ENCODE data around the gene GAS5. TPM values are rescaled to one million over a fixed set of nuclear protein-coding genes. Genes with fewer than 3 reads are reported as not detected.

GAS5 gene
- total and polyA plus RNA-seq, 2 of the 8 experiments (the other 6 are each of a cell fraction or from before 2014, with no cell fraction given): 799 to 1,238 TPM

- FAIRE-seq (no peak), DNase-seq (ENCODE audit: low read depth in 1 of 2, low spot score in 2 of 2) (no peak)
- Histone ChIP-seq H3K23me2 (ENCODE audit: low read depth, low read length) (peaks cover 3% of the 10 kb centered on the region), H3K4ac (replicated peaks; ENCODE audit: insufficient read length, low read depth, low read length) (no peak overlapping the region), H4K8ac (ENCODE audit: extremely low read depth, insufficient read depth, low read length) (no peak overlapping the region), H2BK12ac (ENCODE audit: low read depth, low read length) (no peak overlapping the region), H2BK5ac (ENCODE audit: low read depth, low read length) (no peak overlapping the region), H3K23ac (ENCODE audit: insufficient read length) (no peak overlapping the region), H3K14ac (ENCODE audit: insufficient read length) (no peak overlapping the region), H4K20me1 (replicated peaks in 1 of 2; ENCODE audit: control insufficient read depth in 1 of 2, insufficient read depth in 2 of 2, low read length in 2 of 2) (peaks cover under 1 to 6% of the 10 kb centered on the region in 2 experiments), H3K9me3 (ENCODE audit: insufficient read depth in 2 of 2, low read depth in 1 of 2, low read length in 1 of 2) (no peaks in the 10 kb centered on the region), H3K27me3 (replicated peaks in 1 of 4; ENCODE audit: control insufficient read depth in 3 of 4, extremely low read depth in 1 of 4, insufficient read depth in 3 of 4, low read length in 3 of 4) (no peaks in the 10 kb centered on the region), H3K18ac (ENCODE audit: extremely low read depth, low read length) (no peak overlapping the region), H2AFZ (ENCODE audit: low read length) (no peak overlapping the region), H3K27ac (ENCODE audit: low read depth, low read length) (no peak overlapping the region), H3K4me3 (ENCODE audit: extremely low read depth in 1 of 4, insufficient read depth in 2 of 4, low read depth in 3 of 4, low read length in 4 of 4) (no peak overlapping the region), H3K4me1 (replicated peaks in 1 of 4; ENCODE audit: control insufficient read depth in 3 of 4, insufficient read depth in 4 of 4, low read length in 3 of 4) (peaks cover 0 to 3% (median 0%) of the 10 kb centered on the region in 4 experiments; a peak in 3 of 7 replicates), H3K56ac (replicated peaks; ENCODE audit: insufficient read length, low read depth, low read length) (no peak overlapping the region), H3K36me3 (ENCODE audit: control insufficient read depth in 2 of 4, insufficient read depth in 4 of 4, low read length in 3 of 4) (peaks cover 8 to 34% (median 12%) of the 10 kb centered on the region in 4 experiments; a peak in 7 of 8 replicates), H3K9ac (replicated peaks in 1 of 4; ENCODE audit: extremely low read depth in 1 of 4, low read depth in 3 of 4, low read length in 3 of 4) (no peak overlapping the region), H3K4me2 (ENCODE audit: insufficient read depth in 1 of 2, low read depth in 2 of 2, low read length in 2 of 2) (no peak overlapping the region), H2BK15ac (ENCODE audit: low read length) (no peak overlapping the region), H2BK20ac (ENCODE audit: low read length) (no peak overlapping the region), H4K5ac (ENCODE audit: insufficient read length, low read depth, low read length) (no peak overlapping the region), H4K91ac (replicated peaks; ENCODE audit: insufficient read length, low read length) (no peak overlapping the region), H3K79me1 (ENCODE audit: low read depth, low read length) (no peaks in the 10 kb centered on the region; the same call in 1 of the 2 replicates), H3K79me2 (ENCODE audit: control insufficient read depth in 1 of 2, insufficient read depth in 2 of 2, low read length in 2 of 2) (peaks cover 0 to 37% of the 10 kb centered on the region in 2 experiments; a peak in 3 of 4 replicates), H2AK5ac (ENCODE audit: low read depth, low read length) (no peak overlapping the region), H2BK120ac (replicated peaks; ENCODE audit: low read depth, low read length) (no peak overlapping the region)
- TF ChIP-seq SIX5 (IDR thresholded peaks at IDR 0.05; ENCODE audit: low read depth, low read length) (no peak), TEAD4 (IDR thresholded peaks at IDR 0.05; ENCODE audit: low read depth, low read length) (no peak), BCL11A (IDR thresholded peaks at IDR 0.05; ENCODE audit: low read depth in 2 of 2, low read length in 2 of 2) (no peak), RBBP5 (IDR thresholded peaks at IDR 0.05; ENCODE audit: borderline replicate concordance, low read depth, low read length) (no peak), E2F6 (IDR thresholded peaks at IDR 0.05) (no peak), SIN3A (conservative IDR thresholded peaks at IDR 0.05 in 1 of 2, IDR thresholded peaks at IDR 0.05 in 1 of 2; ENCODE audit: low read depth in 1 of 2, low read length in 2 of 2) (no peak), EGR1 (IDR thresholded peaks at IDR 0.05; ENCODE audit: borderline replicate concordance, low read depth, low read length) (no peak), TCF12 (IDR thresholded peaks at IDR 0.05; ENCODE audit: low read depth, low read length) (no peak), MAFK (IDR thresholded peaks at IDR 0.05; ENCODE audit: low read depth, low read length) (no peak)
- WGBS, 2 experiments (ENCODE audit: extremely low coverage in 1 of 2, insufficient coverage in 1 of 2, insufficient read length in 1 of 2, insufficient replicate concordance in 2 of 2, low coverage in 1 of 2, low lambda C conversion rate in 2 of 2, missing lambda C conversion rate in 1 of 2): 89% methylated on average over 5 of the region's 5 CpGs; no CpG with 5 or more reads in 1 of the 2 experiments
- POLR2A ChIA-PET (ENCODE audit: partially characterized antibody): interaction anchor here (1.0 to 13.3 kb wide), 5 partner anchors 10 to 48 kb away, joined by 3 to 475 read pairs (median 5); partner anchors contain the start of gene DARS2
- CTCF ChIA-PET (ENCODE audit: partially characterized antibody): interaction anchor here (1.0 kb wide), 1 partner anchor 10 kb away, joined by 3 read pairs; no protein-coding TSS in a partner anchor
These were observed 3.3 kb upstream of the GAS5 start for GRCh38 chr1:173871091-173871490.
